Measurements from ENCODE around the gene TTC21A.

DNA sequence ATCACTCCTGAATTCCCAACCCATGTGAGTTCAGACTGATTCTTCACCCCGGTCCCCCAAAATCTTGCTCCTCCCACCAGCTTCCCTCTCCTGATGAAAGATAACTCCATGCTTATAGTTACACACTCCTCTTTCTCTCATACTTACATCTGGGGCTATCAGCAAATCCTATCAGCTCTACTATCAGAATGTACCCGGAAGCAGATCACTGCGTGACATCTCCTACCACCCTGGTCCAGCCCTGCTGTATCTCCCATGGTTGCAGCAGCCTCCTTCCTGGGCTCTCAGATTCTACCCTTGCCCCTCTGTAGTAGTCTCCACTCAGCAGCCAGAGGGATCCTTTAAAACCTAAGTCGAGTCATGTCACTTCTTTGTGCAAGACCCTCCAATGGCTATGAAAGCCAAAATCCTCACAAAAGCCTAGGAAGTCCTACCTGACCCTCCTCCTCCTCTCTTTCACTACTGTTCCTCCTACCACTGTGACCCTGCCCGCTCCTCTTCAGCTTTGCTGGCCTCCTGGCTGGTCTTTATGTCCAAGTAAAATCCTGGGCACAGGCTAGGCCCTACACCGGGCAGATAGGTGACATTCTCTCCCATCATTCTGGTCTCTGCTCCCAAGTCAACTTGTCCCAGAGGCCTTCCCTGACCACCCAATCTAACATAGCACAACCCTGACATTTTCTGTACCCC lies 68.7 kb downstream of the TTC21A start:
- TF ChIP-seq, protein P1, sequence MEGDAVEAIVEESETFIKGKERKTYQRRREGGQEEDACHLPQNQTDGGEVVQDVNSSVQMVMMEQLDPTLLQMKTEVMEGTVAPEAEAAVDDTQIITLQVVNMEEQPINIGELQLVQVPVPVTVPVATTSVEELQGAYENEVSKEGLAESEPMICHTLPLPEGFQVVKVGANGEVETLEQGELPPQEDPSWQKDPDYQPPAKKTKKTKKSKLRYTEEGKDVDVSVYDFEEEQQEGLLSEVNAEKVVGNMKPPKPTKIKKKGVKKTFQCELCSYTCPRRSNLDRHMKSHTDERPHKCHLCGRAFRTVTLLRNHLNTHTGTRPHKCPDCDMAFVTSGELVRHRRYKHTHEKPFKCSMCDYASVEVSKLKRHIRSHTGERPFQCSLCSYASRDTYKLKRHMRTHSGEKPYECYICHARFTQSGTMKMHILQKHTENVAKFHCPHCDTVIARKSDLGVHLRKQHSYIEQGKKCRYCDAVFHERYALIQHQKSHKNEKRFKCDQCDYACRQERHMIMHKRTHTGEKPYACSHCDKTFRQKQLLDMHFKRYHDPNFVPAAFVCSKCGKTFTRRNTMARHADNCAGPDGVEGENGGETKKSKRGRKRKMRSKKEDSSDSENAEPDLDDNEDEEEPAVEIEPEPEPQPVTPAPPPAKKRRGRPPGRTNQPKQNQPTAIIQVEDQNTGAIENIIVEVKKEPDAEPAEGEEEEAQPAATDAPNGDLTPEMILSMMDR (conservative IDR thresholded peaks at IDR 0.05; ENCODE audit: low read depth in 2 of 2): no peak
- TF ChIP-seq, protein P2, sequence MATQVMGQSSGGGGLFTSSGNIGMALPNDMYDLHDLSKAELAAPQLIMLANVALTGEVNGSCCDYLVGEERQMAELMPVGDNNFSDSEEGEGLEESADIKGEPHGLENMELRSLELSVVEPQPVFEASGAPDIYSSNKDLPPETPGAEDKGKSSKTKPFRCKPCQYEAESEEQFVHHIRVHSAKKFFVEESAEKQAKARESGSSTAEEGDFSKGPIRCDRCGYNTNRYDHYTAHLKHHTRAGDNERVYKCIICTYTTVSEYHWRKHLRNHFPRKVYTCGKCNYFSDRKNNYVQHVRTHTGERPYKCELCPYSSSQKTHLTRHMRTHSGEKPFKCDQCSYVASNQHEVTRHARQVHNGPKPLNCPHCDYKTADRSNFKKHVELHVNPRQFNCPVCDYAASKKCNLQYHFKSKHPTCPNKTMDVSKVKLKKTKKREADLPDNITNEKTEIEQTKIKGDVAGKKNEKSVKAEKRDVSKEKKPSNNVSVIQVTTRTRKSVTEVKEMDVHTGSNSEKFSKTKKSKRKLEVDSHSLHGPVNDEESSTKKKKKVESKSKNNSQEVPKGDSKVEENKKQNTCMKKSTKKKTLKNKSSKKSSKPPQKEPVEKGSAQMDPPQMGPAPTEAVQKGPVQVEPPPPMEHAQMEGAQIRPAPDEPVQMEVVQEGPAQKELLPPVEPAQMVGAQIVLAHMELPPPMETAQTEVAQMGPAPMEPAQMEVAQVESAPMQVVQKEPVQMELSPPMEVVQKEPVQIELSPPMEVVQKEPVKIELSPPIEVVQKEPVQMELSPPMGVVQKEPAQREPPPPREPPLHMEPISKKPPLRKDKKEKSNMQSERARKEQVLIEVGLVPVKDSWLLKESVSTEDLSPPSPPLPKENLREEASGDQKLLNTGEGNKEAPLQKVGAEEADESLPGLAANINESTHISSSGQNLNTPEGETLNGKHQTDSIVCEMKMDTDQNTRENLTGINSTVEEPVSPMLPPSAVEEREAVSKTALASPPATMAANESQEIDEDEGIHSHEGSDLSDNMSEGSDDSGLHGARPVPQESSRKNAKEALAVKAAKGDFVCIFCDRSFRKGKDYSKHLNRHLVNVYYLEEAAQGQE (IDR thresholded peaks at IDR 0.05; ENCODE audit: unreplicated experiment): no peak
- TF ChIP-seq, protein P3, sequence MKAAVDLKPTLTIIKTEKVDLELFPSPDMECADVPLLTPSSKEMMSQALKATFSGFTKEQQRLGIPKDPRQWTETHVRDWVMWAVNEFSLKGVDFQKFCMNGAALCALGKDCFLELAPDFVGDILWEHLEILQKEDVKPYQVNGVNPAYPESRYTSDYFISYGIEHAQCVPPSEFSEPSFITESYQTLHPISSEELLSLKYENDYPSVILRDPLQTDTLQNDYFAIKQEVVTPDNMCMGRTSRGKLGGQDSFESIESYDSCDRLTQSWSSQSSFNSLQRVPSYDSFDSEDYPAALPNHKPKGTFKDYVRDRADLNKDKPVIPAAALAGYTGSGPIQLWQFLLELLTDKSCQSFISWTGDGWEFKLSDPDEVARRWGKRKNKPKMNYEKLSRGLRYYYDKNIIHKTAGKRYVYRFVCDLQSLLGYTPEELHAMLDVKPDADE (IDR thresholded peaks at IDR 0.05): no peak

Measured in GM23338 (cell line).